Uterus (tissue), 4 donors: ENCODE data around the gene ASTN1. TPM values are rescaled to one million over a fixed set of nuclear protein-coding genes. Genes with fewer than 3 reads are reported as not detected.

Experiments used
- DNase-seq, 2 donors: peaks; one replicate each; pipeline ENCODE4 v3.0.0-alpha.2; 2019 to 2020
- H3K27ac ChIP-seq, 2 donors: fragments of 200-600 bp; sonication (generic); 1 replicate in 1 of 2; 2 replicates in 1 of 2; pipeline ENCODE4 v1.5.1; 2016 to 2018
- H3K27me3 ChIP-seq, 2 donors: fragments of 200-600 bp; sonication (generic); one replicate each; pipeline ENCODE4 v1.5.1; 2018 to 2019; ENCODE audit warnings: control low read depth in 1 of 2
- H3K36me3 ChIP-seq, 2 donors: fragments of 200-600 bp; sonication (generic); one replicate each; pipeline ENCODE4 v1.5.1; 2019; ENCODE audit warnings: control low read depth in 1 of 2
- H3K4me1 ChIP-seq, 2 donors: fragments of 200-600 bp; sonication (generic); one replicate each; pipeline ENCODE4 v1.5.1; 2018 to 2019; ENCODE audit warnings: control low read depth in 1 of 2
- H3K4me3 ChIP-seq, 2 donors: fragments of 200-600 bp; sonication (generic); 1 replicate in 1 of 2; 2 replicates in 1 of 2; pipeline ENCODE4 v1.5.1; 2018 to 2019; ENCODE audit warnings: mild to moderate bottlenecking in 1 of 2
- H3K9me3 ChIP-seq, 2 donors: fragments of 200-600 bp; sonication (generic); one replicate each; pipeline ENCODE4 v1.5.1; 2019; ENCODE audit warnings: control low read depth in 1 of 2
- POLR2A ChIP-seq, 2 donors: fragments of 450-650 bp; IDR thresholded peaks; one replicate each; pipeline ENCODE4 v1.6.1; 2016; ENCODE audit warnings: antibody characterized with exemption in 2 of 2, mild to moderate bottlenecking in 1 of 2, moderate library complexity in 1 of 2
- intact Hi-C: fragments of 100-400 bp; cut with DNase I; formaldehyde crosslinking; loops from one replicate; pipeline ENCODE4 v1.15.1; 2023; ENCODE audit warnings: low total_unique reads
- total RNA-seq, 4 donors: library from RNA; depleted of rRNA in 3 of 4; stranded (reverse); fragments of >200 nt in 3 of 4; gene quantifications; one replicate each; pipeline versions ENCODE4 v1.1.0 to v1.2.4, GENCODE V29; 2014 to 2023
- TF ChIP-seq, protein P1 (sequence below), 4 experiments: fragments of 200-600 bp in 2 of 4; fragments of 450-650 bp in 2 of 4; sonication (generic) in 2 of 4; IDR thresholded peaks; one replicate each; pipeline ENCODE4 v1.5.1; 2016 to 2019; ENCODE audit warnings: antibody characterized with exemption in 4 of 4, mild to moderate bottlenecking in 2 of 4, moderate library complexity in 1 of 4
- donor health status: DM: yes; HTN: yes; CAD: no.

ASTN1 gene
- total RNA-seq, 4 donors from 2014 or later = 0.29 to 42.7 (median 2.5) TPM

- no peaks in the 10 kb centered on the region for H3K27me3 ChIP-seq
- TF ChIP-seq POLR2A (IDR thresholded peaks at IDR 0.05) = no peak
- TF ChIP-seq, protein P1, sequence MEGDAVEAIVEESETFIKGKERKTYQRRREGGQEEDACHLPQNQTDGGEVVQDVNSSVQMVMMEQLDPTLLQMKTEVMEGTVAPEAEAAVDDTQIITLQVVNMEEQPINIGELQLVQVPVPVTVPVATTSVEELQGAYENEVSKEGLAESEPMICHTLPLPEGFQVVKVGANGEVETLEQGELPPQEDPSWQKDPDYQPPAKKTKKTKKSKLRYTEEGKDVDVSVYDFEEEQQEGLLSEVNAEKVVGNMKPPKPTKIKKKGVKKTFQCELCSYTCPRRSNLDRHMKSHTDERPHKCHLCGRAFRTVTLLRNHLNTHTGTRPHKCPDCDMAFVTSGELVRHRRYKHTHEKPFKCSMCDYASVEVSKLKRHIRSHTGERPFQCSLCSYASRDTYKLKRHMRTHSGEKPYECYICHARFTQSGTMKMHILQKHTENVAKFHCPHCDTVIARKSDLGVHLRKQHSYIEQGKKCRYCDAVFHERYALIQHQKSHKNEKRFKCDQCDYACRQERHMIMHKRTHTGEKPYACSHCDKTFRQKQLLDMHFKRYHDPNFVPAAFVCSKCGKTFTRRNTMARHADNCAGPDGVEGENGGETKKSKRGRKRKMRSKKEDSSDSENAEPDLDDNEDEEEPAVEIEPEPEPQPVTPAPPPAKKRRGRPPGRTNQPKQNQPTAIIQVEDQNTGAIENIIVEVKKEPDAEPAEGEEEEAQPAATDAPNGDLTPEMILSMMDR (IDR thresholded peaks at IDR 0.05) = no peak
- intact Hi-C loops = no loop called here
- H3K36me3 ChIP-seq = no peaks in the 10 kb centered on the region
- H3K9me3 ChIP-seq = no peaks in the 10 kb centered on the region
- DNase-seq = no peak
- H3K4me3 ChIP-seq = no peak overlapping the region
- H3K4me1 ChIP-seq = no peaks in the 10 kb centered on the region
- H3K27ac ChIP-seq = no peak overlapping the region
Observed at GRCh38 chr1:177186639-177187038, 22.1 kb upstream of the ASTN1 start.

DNA sequence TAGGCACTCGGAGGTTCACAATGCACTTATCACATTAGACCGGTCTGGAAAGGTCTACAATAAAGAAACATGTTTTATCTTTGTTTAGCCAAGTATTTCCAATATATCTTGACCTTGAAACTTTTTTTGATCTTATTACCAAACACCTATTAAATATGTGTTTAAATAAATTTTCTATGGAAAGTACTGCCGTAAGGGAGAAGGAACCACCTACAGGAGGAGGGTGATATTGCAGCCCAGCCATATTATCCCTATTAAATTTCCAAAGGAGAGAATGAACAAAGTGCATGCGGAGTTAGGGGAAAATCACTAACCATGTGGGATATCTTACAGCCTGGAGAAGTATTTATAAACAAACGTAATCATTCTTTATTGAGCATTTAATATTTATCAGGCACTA is 20.7 kb upstream of the ASTN1 start:
- H3K27me3 ChIP-seq = no peaks in the 10 kb centered on the region
- TF ChIP-seq POLR2A (IDR thresholded peaks at IDR 0.05) = no peak
- TF ChIP-seq, protein P1 (IDR thresholded peaks at IDR 0.05) = no peak
- H3K36me3 ChIP-seq = no peaks in the 10 kb centered on the region
- intact Hi-C loops = no loop called here
- no peaks in the 10 kb centered on the region for H3K9me3 ChIP-seq
- no peaks in the 10 kb centered on the region for H3K4me1 ChIP-seq
- DNase-seq = no peak
- no peak overlapping the region for H3K27ac ChIP-seq
- no peak overlapping the region for H3K4me3 ChIP-seq

GRCh38 chr1:177183836-177184235 is 19.3 kb upstream of the ASTN1 start:
- no peak for DNase-seq
- TF ChIP-seq, protein P1 (IDR thresholded peaks at IDR 0.05) = no peak
- no peak for TF ChIP-seq POLR2A (IDR thresholded peaks at IDR 0.05)
- no peaks in the 10 kb centered on the region for H3K4me1 ChIP-seq
- no peaks in the 10 kb centered on the region for H3K36me3 ChIP-seq
- no peak overlapping the region for H3K27ac ChIP-seq
- intact Hi-C loops = no loop called here
- H3K27me3 ChIP-seq = peaks cover 0 to 5% of the 10 kb centered on the region in 2 donors
- no peak overlapping the region for H3K4me3 ChIP-seq
- H3K9me3 ChIP-seq = no peaks in the 10 kb centered on the region

GRCh38 chr1:177181631-177182291 is 17.2 kb upstream of the ASTN1 start:
- Histone ChIP-seq H3K27me3 (peaks cover 0 to 5% of the 10 kb centered on the region in 2 donors), H3K4me1 (no peaks in the 10 kb centered on the region), H3K4me3 (no peak overlapping the region), H3K27ac (no peak overlapping the region), H3K36me3 (no peaks in the 10 kb centered on the region), H3K9me3 (no peaks in the 10 kb centered on the region)
- peak in 1 of 2 donors; percentile 59 for DNase-seq
- TF ChIP-seq POLR2A (IDR thresholded peaks at IDR 0.05) = no peak
- TF ChIP-seq, protein P1 (IDR thresholded peaks at IDR 0.05) = peak; percentile 60 to 74 (median 61)
- intact Hi-C loops = no loop called here

DNA sequence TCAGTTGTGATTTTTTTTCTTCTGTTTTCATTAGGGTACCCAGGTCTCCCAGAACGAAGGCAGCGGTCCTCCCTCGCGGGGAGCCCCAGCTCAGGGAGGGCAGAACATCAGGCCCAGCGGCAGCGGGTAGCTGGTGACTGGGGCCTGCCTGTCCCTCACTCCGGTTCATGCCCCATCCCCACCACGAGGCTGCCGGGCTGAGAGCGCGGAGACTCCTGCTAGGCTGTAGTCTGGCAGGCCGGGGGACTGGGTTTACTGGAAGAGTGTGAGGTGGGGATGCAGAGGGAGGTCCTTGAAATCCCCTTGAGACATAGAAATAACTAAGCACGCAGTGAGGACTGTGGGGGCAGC is 16.7 kb upstream of the ASTN1 start:
- no peak overlapping the region for H3K4me3 ChIP-seq
- no peak for DNase-seq
- H3K27ac ChIP-seq = no peak overlapping the region
- H3K4me1 ChIP-seq = no peaks in the 10 kb centered on the region
- intact Hi-C loops = no loop called here
- no peaks in the 10 kb centered on the region for H3K9me3 ChIP-seq
- peaks cover 0 to 5% of the 10 kb centered on the region in 2 donors for H3K27me3 ChIP-seq
- no peak for TF ChIP-seq POLR2A (IDR thresholded peaks at IDR 0.05)
- TF ChIP-seq, protein P1 (IDR thresholded peaks at IDR 0.05) = no peak
- H3K36me3 ChIP-seq = no peaks in the 10 kb centered on the region
